ENCODE results near the gene G6PC2.

GRCh38 chr2:168913495-168913894, 12.4 kb downstream of the G6PC2 start:
- TF ChIP-seq CTCF (IDR thresholded peaks at IDR 0.05; ENCODE audit: low read depth, low read length, missing input control), result no peak
- TF ChIP-seq MAX (IDR thresholded peaks at IDR 0.05), result peak; percentile 78
- peak; percentile 47 for TF ChIP-seq SP1 (IDR thresholded peaks at IDR 0.05)
- peak in 1 of 2 donors; percentile 64 for TF ChIP-seq GABPA (IDR thresholded peaks at IDR 0.05 in 1 of 2, conservative IDR thresholded peaks at IDR 0.05 in 1 of 2)
- TF ChIP-seq JUND (IDR thresholded peaks at IDR 0.05), result peak; percentile 60 to 74

Measured in liver (tissue), 3 donors.